GM12892 (cell line): ENCODE results near the gene KCNG3.

Source experiments
- POLR2A ChIP-seq: IDR thresholded peaks from 2 replicates; pipeline ENCODE4 v1.6.1; 2011; ENCODE audit warnings: low read depth, low read length, control low read depth
- POLR2AphosphoS5 ChIP-seq: IDR thresholded peaks from 2 replicates; pipeline ENCODE4 v1.6.1; 2011; ENCODE audit warnings: low read depth, low read length, control low read depth
- TAF1 ChIP-seq: IDR thresholded peaks from 2 replicates; pipeline ENCODE4 v1.6.1; 2011; ENCODE audit warnings: low read depth, mild to moderate bottlenecking, control low read depth, low read length, borderline replicate concordance

- TF ChIP-seq POLR2A: no peak
- TF ChIP-seq POLR2AphosphoS5: no peak
- TF ChIP-seq TAF1: no peak
Observed at GRCh38 chr2:42424033-42424432, 69.7 kb downstream of the KCNG3 start.
